ENCODE measurements around the gene BEST2. TPM values are rescaled to one million over a fixed set of nuclear protein-coding genes. Genes with fewer than 3 reads are reported as not detected.
"Not testable (repeated sequence)": the region's sequence is repeated elsewhere in the genome, so short reads cannot be mapped to it uniquely, and the experiment has no call there.

Gene BEST2
- total RNA-seq, 1 donor from 2014 or later, result not detected

DNA sequence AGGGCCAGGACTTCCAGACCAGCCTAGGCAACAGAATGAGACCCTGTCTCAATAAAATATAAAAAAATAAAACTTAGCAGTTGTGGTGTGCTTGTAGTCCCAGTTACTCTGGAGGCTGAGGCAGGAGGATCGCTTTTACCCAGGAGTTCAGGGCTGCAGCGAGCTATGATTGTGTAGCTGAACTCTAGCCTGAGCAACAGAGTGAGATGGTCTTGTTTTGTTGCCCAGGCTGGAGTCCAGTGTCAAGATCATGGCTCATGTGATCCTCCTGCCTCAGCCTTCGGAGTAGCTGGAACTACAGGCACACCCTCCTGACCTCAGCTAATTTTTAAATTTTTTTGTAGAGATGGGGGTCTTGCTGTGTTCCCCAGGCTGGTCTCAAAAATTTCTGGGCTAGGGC is 35.4 kb downstream of the BEST2 start:
- peak; percentile 23 for DNase-seq (ENCODE audit: low spot score)

GRCh38 chr19:12787458-12787857 is 35.9 kb downstream of the BEST2 start:
- no peak for DNase-seq (ENCODE audit: low spot score)

- DNase-seq (ENCODE audit: low spot score), result peak; percentile 96
Measured at GRCh38 chr19:12788042-12788681, 36.6 kb downstream of the BEST2 start.

DNA sequence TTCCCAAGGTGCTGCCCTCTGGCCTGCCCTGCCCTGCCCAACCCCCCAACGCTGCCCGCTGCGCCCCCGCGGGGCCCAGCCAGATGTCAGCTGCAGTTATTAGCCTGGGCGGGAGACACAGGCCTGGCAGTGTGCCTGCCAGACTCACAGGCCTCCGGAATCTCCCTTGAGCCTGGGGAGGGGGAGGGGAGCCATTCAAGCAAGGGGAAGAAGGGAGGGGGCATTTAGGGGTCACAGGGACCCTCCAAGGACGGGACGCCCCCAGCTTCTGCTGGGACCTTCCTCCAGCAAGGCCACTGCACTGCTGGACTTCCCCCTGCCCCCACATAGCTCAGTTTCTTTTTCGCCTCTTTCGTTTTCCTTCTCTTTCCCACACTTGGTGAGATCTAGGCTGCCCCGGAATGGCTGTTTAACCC is 37.1 kb downstream of the BEST2 start:
- DNase-seq (ENCODE audit: low spot score), result peak; percentile 97

DNA sequence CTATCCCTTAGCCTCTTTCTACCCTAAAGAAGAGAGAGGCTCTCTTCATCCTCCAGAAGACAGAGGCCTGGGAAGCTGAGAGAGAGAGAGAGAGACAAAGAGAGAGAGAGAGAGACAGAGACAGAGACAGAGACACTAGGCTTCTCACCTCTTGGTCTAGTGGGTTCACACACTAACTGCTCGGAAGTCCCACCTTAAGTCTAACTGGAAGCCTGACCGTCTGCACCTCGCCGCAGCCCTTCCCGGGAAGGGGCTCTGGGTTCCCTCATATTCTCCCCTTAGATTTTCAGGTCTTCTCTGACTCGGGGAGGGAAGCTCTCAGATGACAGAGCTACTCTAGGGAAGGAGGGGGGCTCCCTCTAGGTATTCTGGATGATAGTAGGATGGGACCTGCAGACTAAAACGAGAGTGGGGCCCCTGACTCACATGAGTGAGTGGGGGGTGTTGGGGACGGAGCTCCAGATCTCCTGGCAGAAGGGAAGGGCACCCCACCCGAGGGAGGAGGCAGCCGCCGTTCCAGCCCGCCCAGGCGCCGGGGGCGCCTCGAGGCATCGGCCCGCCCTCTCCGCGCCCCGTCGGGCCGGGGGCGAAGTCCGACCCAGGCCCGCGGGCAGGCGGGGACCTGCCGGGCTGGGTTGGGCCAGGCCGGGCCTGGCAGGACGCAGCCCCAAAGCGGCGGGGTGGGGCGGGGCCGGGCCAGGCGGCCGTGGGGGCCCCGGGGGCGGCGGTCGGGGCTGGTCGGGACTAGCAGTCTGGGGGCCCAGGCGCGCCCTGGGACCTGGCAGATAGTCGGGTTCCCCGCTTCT is 37.7 kb downstream of the BEST2 start:
- DNase-seq (ENCODE audit: low spot score), result peak; percentile 92

GRCh38 chr19:12789904-12790619 is 38.5 kb downstream of the BEST2 start:
- DNase-seq (ENCODE audit: low spot score), result peak; percentile 99

GRCh38 chr19:12790628-12791344 is 39.2 kb downstream of the BEST2 start:
- no peak for DNase-seq (ENCODE audit: low spot score)

DNA sequence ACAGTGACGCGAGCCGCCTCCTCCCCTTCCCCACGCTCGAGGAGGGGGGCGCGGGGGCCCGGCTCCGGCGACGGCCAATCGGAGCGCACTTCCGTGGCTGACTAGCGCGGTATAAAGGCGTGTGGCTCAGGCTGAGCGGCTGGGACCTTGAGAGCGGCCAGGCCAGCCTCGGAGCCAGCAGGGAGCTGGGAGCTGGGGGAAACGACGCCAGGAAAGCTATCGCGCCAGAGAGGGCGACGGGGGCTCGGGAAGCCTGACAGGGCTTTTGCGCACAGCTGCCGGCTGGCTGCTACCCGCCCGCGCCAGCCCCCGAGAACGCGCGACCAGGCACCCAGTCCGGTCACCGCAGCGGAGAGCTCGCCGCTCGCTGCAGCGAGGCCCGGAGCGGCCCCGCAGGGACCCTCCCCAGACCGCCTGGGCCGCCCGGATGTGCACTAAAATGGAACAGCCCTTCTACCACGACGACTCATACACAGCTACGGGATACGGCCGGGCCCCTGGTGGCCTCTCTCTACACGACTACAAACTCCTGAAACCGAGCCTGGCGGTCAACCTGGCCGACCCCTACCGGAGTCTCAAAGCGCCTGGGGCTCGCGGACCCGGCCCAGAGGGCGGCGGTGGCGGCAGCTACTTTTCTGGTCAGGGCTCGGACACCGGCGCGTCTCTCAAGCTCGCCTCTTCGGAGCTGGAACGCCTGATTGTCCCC is 39.9 kb downstream of the BEST2 start, which contains the start of gene JUNB:
JUNB (plus strand) TSS at position 142 of the 706 bp plus-strand sequence; CDS start at position 428, 286 bp downstream.
- DNase-seq (ENCODE audit: low spot score), result peak; percentile 97

DNA sequence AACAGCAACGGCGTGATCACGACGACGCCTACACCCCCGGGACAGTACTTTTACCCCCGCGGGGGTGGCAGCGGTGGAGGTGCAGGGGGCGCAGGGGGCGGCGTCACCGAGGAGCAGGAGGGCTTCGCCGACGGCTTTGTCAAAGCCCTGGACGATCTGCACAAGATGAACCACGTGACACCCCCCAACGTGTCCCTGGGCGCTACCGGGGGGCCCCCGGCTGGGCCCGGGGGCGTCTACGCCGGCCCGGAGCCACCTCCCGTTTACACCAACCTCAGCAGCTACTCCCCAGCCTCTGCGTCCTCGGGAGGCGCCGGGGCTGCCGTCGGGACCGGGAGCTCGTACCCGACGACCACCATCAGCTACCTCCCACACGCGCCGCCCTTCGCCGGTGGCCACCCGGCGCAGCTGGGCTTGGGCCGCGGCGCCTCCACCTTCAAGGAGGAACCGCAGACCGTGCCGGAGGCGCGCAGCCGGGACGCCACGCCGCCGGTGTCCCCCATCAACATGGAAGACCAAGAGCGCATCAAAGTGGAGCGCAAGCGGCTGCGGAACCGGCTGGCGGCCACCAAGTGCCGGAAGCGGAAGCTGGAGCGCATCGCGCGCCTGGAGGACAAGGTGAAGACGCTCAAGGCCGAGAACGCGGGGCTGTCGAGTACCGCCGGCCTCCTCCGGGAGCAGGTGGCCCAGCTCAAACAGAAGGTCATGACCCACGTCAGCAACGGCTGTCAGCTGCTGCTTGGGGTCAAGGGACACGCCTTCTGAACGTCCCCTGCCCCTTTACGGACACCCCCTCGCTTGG is 40.7 kb downstream of the BEST2 start:
- peak; percentile 65 for DNase-seq (ENCODE audit: low spot score)

GRCh38 chr19:12792853-12793289 is 41.3 kb downstream of the BEST2 start:
- no peak for DNase-seq (ENCODE audit: low spot score)

DNA sequence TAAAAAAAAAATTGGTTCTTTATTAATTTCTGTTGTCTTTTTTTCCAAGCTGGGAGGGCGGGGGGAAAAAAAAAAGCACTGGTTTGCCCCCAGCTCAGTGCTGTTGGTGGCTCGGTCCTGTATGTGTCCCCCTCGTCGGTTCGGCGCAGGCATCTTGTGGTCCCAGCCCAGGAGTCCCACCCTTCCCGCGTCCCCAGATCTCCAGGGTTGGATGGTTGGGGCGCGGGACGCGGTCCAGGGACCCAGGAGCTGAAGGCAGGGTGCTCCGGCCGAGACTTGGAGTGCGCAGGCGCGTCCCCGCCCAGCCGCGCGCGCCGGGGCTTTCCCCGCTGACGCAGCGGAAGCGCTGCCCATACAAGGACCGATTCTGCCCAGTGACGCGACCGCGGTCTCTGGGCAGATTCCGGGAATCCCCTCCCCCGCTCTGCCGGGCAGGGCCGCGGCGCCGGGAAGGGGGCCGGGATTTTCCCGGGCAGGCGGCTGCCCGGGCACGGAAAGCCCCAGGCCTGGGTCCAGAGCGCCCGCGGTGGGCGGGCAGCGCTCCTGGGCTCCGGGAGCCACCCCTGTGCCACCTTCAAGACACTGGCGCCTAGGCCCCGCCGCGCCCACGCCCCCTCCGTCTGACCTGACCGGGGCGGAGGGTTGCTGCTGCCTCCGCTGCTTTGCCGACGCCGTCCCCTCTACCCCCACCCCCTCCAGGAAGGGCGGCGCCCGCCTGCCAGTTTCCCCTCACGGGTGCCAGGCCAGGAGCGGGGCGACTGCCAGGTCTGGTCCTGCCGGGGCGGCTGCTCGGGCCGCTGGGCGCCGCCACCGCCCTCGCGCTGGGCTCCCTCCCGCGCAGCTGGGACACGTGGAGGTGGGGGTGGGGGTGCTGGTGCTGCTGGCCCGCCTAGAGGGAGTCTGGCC is 42.0 kb downstream of the BEST2 start:
- peak; percentile 96 for DNase-seq (ENCODE audit: low spot score)

DNA sequence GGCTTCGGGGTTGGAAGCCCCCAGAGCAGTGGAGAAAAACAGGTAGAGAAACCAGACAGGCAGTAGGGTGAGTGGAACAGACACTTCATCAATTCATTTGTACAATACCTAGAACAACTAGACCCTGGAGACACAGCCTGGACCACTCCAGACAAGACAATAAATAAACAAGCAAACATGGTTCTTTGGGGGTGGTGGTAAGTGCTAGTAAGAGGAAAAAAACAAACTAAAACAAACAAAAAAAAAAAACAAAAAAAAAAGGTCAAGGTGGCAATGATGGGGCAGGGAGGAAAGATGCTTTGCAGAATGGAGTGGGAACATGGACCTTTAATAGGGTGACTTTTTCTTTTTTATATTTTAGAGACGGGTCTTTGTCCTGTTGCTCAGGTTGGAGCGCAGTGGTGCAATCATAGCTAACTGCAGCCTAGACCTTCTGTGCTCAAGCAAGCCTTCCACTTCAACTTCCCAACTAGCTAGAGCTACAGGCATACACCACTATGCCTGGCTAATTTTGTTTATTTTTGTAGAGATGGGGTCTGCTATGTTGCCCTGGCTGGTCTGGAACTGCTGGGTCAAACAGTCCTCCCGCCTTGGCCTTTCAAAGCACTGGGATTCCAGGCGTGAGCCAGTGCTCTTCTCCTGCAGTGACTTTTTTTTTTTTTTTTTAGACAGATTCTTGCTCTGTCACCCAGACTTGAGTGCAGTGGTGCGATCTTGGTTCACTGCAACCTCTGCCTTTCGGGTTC is 42.8 kb downstream of the BEST2 start:
- DNase-seq (ENCODE audit: low spot score), result peak; percentile 25

DNA sequence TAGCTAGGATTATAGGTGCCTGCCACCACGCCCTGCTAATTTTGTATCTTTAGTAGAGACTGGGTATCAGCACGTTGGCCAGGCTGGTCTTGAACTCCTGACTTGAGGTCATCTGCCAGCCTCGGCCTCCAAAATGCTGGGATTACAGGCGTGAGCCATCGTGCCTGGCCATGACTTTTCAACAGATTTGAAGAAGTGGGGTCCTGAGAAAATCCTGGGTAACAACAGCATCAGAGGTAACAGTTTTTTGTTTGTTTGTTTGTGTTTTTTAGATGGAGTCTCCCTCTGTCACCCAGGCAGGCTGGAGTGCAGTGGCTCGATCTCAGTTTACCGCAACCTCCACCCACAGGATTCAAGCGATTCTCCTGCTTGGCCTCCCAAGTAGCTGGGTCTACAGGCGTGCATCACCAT is 43.4 kb downstream of the BEST2 start:
- DNase-seq (ENCODE audit: low spot score), result no peak

- peak; percentile 92 for DNase-seq (ENCODE audit: low spot score)
Measured at GRCh38 chr19:12796146-12797071, 44.8 kb downstream of the BEST2 start.

- DNase-seq (ENCODE audit: low spot score), result no peak
Measured at GRCh38 chr19:12797141-12797587, 45.6 kb downstream of the BEST2 start.

DNA sequence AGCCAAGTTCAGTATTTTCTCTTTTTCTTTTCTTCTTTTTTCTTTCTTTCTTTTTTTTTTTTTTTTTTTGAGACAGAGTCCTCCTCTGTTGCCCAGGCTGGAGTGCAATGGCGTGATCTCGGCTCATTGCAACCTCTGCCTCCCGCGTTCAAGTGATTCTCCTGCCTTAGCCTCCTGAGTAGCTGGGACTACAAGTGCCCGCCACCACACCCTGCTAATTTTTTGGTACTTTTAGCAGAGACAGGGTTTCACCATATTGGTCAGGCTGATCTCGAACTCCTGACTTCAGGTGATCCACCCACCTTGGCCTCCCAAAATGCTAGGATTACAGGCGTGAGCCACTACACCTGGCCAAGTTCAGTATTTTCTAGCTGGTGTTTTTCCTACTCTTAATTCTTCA is 46.0 kb downstream of the BEST2 start:
- DNase-seq (ENCODE audit: low spot score), result not testable (repeated sequence)

Data from umbilical cord (tissue), 2 donors.